Osteocyte (in vitro differentiated cells): ENCODE data around the gene USB1. TPM values are rescaled to one million over a fixed set of nuclear protein-coding genes. Genes with fewer than 3 reads are reported as not detected.
"Not testable (repeated sequence)": the region's sequence is repeated elsewhere in the genome, so short reads cannot be mapped to it uniquely, and the experiment has no call there.

ENCODE experiments used
- DNase-seq: peaks from one replicate; pipeline ENCODE4 v3.0.0; 2021; ENCODE audit warnings: mixed read lengths; ENCODE audit not compliant: unreplicated experiment; ENCODE audit errors: extremely low spot score
- H3K27ac Mint-ChIP-seq: one replicate; pipeline ENCODE4 v1.8.0; 2021; ENCODE audit warnings: mild to moderate bottlenecking, mixed read lengths; ENCODE audit not compliant: unreplicated experiment
- H3K27me3 Mint-ChIP-seq: one replicate; pipeline ENCODE4 v1.8.0; 2021; ENCODE audit warnings: mixed read lengths; ENCODE audit not compliant: unreplicated experiment
- H3K36me3 Mint-ChIP-seq: one replicate; pipeline ENCODE4 v1.8.0; 2021; ENCODE audit warnings: mixed read lengths; ENCODE audit not compliant: unreplicated experiment
- H3K4me1 Mint-ChIP-seq: one replicate; pipeline ENCODE4 v1.8.0; 2021; ENCODE audit warnings: mixed read lengths; ENCODE audit not compliant: unreplicated experiment
- H3K4me3 Mint-ChIP-seq: one replicate; pipeline ENCODE4 v1.8.0; 2021; ENCODE audit warnings: mild to moderate bottlenecking, moderate library complexity, mixed read lengths; ENCODE audit not compliant: unreplicated experiment
- H3K9me3 Mint-ChIP-seq: one replicate; pipeline ENCODE4 v1.8.0; 2021; ENCODE audit warnings: mixed read lengths; ENCODE audit not compliant: unreplicated experiment
- total RNA-seq: library from RNA; stranded (reverse); gene quantifications from 2 replicates; pipeline ENCODE4 v1.2.1, GENCODE V29; 2021
- TF ChIP-seq, protein P1 (sequence below): fragments of 200-600 bp; sonication (generic); IDR thresholded peaks from 2 replicates; pipeline ENCODE4 v1.5.0; 2021; ENCODE audit warnings: antibody characterized with exemption, mild to moderate bottlenecking, moderate library complexity

Gene USB1
- total RNA-seq, 1 donor from 2014 or later: 45.5 TPM

DNA sequence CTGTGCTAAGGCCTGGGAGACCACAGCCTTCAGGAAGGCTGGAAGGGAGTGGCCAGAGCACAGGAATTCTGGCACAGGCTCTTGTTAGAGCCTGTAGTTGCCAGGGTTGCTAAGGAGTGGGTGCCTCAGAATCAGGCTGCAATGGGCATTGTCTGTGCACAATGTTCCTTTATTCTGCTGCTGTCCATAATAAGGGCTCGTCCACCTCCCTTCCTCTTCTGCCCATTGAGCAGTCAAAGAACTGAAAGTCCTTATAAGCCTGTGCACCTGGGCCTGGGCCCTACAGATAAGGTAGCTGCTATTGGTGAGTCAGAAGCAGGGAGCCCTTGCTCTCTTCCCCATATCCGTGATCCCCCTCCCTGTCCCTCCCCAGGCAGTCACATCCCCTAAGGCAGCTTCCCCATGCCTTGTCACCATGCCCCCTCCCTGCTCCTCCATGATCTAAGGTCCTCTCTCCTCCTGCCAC, 24.8 kb upstream of the USB1 start:
- H3K4me3 Mint-ChIP-seq: no peak overlapping the region
- peaks cover 24% of the 10 kb centered on the region for H3K27me3 Mint-ChIP-seq
- H3K36me3 Mint-ChIP-seq: no peaks in the 10 kb centered on the region
- no peaks in the 10 kb centered on the region for H3K9me3 Mint-ChIP-seq
- TF ChIP-seq, protein P1, sequence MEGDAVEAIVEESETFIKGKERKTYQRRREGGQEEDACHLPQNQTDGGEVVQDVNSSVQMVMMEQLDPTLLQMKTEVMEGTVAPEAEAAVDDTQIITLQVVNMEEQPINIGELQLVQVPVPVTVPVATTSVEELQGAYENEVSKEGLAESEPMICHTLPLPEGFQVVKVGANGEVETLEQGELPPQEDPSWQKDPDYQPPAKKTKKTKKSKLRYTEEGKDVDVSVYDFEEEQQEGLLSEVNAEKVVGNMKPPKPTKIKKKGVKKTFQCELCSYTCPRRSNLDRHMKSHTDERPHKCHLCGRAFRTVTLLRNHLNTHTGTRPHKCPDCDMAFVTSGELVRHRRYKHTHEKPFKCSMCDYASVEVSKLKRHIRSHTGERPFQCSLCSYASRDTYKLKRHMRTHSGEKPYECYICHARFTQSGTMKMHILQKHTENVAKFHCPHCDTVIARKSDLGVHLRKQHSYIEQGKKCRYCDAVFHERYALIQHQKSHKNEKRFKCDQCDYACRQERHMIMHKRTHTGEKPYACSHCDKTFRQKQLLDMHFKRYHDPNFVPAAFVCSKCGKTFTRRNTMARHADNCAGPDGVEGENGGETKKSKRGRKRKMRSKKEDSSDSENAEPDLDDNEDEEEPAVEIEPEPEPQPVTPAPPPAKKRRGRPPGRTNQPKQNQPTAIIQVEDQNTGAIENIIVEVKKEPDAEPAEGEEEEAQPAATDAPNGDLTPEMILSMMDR: no peak
- H3K27ac Mint-ChIP-seq: no peak overlapping the region
- H3K4me1 Mint-ChIP-seq: no peaks in the 10 kb centered on the region
- DNase-seq: no peak

DNA sequence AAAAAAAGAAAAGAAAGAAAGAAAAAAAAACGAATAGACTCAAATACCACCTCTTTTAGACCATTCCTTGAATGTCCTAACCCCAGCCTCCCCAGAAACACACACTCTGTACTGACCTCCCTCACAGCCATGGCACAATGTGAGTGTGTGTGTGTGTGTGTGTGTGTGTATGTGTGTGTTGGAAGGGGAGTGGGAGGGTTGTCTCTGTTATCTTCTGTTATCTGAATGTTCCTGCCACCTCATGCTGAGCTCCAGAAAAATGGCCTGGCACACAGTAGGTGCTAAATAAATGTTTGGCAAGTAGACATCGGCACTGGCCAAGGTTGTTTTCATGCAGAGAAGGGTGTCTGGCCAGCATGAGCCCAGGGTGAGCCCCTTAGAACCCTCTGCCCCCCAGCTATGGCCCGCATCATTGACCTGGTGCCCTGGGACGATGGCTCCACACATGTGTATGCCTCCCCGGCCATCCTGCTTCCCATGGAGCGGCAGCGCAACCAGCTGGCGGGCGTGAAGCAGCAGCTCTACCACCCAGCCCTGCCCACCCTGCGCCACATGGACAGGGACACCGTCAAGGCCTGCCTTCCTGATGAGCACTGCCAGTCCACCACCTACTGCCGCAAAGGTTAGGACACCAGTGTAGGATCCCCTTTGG, 23.7 kb upstream of the USB1 start:
- no peaks in the 10 kb centered on the region for H3K9me3 Mint-ChIP-seq
- H3K4me3 Mint-ChIP-seq: no peak overlapping the region
- H3K27me3 Mint-ChIP-seq: peaks cover 23% of the 10 kb centered on the region
- TF ChIP-seq, protein P1: no peak
- no peaks in the 10 kb centered on the region for H3K36me3 Mint-ChIP-seq
- H3K27ac Mint-ChIP-seq: no peak overlapping the region
- no peaks in the 10 kb centered on the region for H3K4me1 Mint-ChIP-seq
- no peak for DNase-seq

DNA sequence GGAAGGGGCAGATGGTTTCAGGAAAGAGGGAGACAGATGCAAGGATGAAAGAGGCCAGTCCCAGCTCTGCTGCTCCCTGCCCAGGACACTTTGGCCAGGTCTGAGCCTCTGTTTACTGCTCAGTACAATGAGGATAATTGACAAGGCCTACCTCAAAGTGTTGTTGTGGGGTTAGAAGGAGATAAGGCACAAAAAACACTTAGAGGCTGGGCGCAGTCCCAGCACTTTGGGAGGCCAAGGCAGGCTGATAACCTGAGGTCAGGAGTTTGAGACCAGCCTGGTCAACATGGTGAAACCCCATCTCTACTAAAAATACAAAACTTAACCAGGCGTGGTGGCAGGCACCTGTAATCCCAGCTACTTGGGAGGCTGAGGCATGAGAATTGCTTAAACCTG, 23.1 kb upstream of the USB1 start:
- H3K4me1 Mint-ChIP-seq, H3K27ac Mint-ChIP-seq, H3K9me3 Mint-ChIP-seq, H3K36me3 Mint-ChIP-seq, H3K4me3 Mint-ChIP-seq, DNase-seq: not testable (repeated sequence)
- H3K27me3 Mint-ChIP-seq: peaks cover 19% of the 10 kb centered on the region

DNA sequence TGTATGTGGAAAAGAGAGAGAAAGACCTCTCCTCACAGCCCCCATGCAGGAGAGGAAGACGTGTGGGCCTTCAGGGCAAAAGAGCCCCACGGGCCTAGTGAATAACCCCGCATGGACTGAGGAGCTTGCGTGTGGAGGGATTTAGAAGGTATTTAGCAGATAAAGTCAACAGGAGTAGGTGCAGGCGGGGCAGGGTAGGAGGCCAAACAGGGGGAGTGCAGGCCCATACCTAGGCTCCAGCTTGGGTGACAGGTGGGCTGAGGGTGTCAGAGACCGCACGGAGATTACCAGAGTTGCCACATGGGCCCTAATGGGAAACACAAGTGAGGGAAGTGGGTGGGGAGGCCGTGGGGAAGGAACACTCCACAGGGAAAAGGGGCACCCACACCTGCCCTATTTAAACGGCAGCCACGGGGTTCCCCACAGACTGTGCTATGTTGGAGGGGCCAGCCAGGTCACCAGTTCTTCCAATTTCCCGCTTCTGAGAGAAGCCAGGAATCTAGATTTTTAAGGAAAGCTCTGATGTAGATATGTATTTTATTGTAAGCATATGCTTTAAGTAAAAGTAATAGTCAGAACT, 22.1 kb upstream of the USB1 start:
- H3K27me3 Mint-ChIP-seq: peaks cover 16% of the 10 kb centered on the region
- H3K9me3 Mint-ChIP-seq: no peaks in the 10 kb centered on the region
- no peaks in the 10 kb centered on the region for H3K36me3 Mint-ChIP-seq
- no peaks in the 10 kb centered on the region for H3K4me1 Mint-ChIP-seq
- DNase-seq: no peak
- TF ChIP-seq, protein P1: no peak
- H3K27ac Mint-ChIP-seq: no peak overlapping the region
- H3K4me3 Mint-ChIP-seq: no peak overlapping the region

DNA sequence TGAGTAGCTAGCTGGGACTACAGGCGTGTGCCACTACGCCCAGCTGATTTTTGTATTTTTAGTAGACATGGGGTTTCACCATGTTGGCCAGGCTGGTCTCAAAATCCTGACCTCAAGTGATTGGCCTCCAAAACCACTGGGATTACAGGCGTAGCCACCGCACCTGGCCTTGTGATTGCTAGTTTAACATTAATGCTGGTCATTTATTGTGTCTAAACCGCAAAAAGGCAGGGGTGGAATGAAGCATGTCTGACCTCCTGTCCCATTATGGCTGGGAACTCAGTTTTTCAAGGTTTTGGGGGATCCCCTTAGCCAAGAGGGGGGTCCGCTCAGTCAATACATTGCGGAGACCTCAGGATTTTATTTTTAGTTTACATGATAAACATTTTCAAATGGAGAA, 19.6 kb upstream of the USB1 start:
- Mint-ChIP-seq H3K36me3 (no peaks in the 10 kb centered on the region), H3K4me3 (no peak overlapping the region), H3K4me1 (peaks cover 4% of the 10 kb centered on the region), H3K27ac (no peak overlapping the region), H3K27me3 (peaks cover 24% of the 10 kb centered on the region), H3K9me3 (no peaks in the 10 kb centered on the region)
- DNase-seq: no peak
- TF ChIP-seq, protein P1: no peak
